K562 (cell line): ENCODE measurements around the gene NEB. TPM values are rescaled to one million over a fixed set of nuclear protein-coding genes. Genes with fewer than 3 reads are reported as not detected.

ENCODE experiments used
- BCLAF1 ChIP-seq, 2 experiments: fragments of 450-650 bp in 1 of 2; IDR thresholded peaks; 2 replicates each; pipeline ENCODE4 v1.6.1; 2011 to 2017; ENCODE audit warnings: low read depth in 2 of 2, antibody characterized with exemption in 1 of 2, borderline replicate concordance in 1 of 2, low read length in 1 of 2, mild to moderate bottlenecking in 1 of 2, mixed read lengths in 1 of 2; ENCODE audit not compliant: control insufficient read depth in 1 of 2
- CEBPG ChIP-seq, 3 experiments: fragments of 200-800 bp in 1 of 3; sonication (Bioruptor generic) in 1 of 3; sonication (generic) in 1 of 3; formaldehyde crosslinking in 1 of 3; IDR thresholded peaks in 2 of 3; conservative IDR thresholded peaks in 1 of 3; 2 replicates each; pipeline versions ENCODE4 v1.6.1 to v1.8.0; 2016 to 2022; ENCODE audit warnings: missing compliant biosample characterization in 2 of 3, missing genetic modification characterization in 2 of 3, mild to moderate bottlenecking in 1 of 3, missing genetic modification reagents in 1 of 3
- GABPB1 ChIP-seq: sonication (generic); formaldehyde crosslinking; IDR thresholded peaks from 2 replicates; pipeline ENCODE4 v1.8.0; 2022; ENCODE audit warnings: mild to moderate bottlenecking, missing genetic modification reagents
- MAFG ChIP-seq: fragments of 450-650 bp; conservative IDR thresholded peaks from 2 replicates; pipeline ENCODE4 v1.6.1; 2016; ENCODE audit warnings: missing genetic modification characterization, missing compliant biosample characterization
- RERE ChIP-seq: sonication (generic); formaldehyde crosslinking; IDR thresholded peaks from 2 replicates; pipeline ENCODE4 v1.8.0; 2023; ENCODE audit warnings: missing genetic modification reagents, mild to moderate bottlenecking, borderline replicate concordance
- SMARCB1 ChIP-seq: IDR thresholded peaks from 2 replicates; pipeline ENCODE4 v1.6.1; 2011; ENCODE audit warnings: improper control_type of control experiment, low read depth; ENCODE audit not compliant: insufficient read length
- TGIF2 ChIP-seq: sonication (generic); formaldehyde crosslinking; IDR thresholded peaks from 2 replicates; pipeline ENCODE4 v1.8.1; 2022; ENCODE audit warnings: mild to moderate bottlenecking, missing genetic modification reagents, moderate library complexity
- U2AF2 ChIP-seq: fragments of 200-400 bp; formaldehyde crosslinking; optimal IDR thresholded peaks from 2 replicates; pipeline ENCODE3; 2017; ENCODE audit warnings: low read depth, mild to moderate bottlenecking, low read length
- polyA plus RNA-seq, 8 experiments: library from polyadenylated mRNA; depleted of rRNA in 4 of 8; stranded (reverse) in 5 of 8; unstranded in 3 of 8; fragments of >200 nt; fragmentation: Nextera tagmentation in 2 of 8; fragmentation: Illumina TruSeq in 1 of 8; extraction: Ambion mirVana in 2 of 8; extraction: Trizol in 1 of 8; gene quantifications; 2 replicates each; pipeline versions ENCODE4 v1.2.1 to v1.2.3, GENCODE V29; 2011 to 2014; ENCODE audit warnings: inconsistent platforms in 1 of 8, missing spikeins in 1 of 8
- total RNA-seq, 7 experiments: library from RNA; depleted of rRNA in 6 of 7; stranded (reverse); fragments of >200 nt in 6 of 7; fragmentation: Illumina TruSeq in 2 of 7; extraction: Trizol in 2 of 7; gene quantifications; 2 replicates each; pipeline versions ENCODE4 v1.2.1 to v1.2.3, GENCODE V29; 2011 to 2021; ENCODE audit warnings: low replicate concordance in 1 of 7
- TF ChIP-seq, protein P1 (sequence below): fragments of 450-650 bp; IDR thresholded peaks from 2 replicates; pipeline ENCODE4 v1.6.1; 2016; ENCODE audit warnings: missing biosample characterization, missing genetic modification characterization

The NEB gene
- total and polyA plus RNA-seq, 9 of the 15 experiments (the other 6 are each of a cell fraction or from before 2014, with no cell fraction given), result 1.7 to 3.8 (median 2.9) TPM

- TF ChIP-seq GABPB1 (0 out of 2 replicates have a peak, but pooled peaks have one; percentile 19), BCLAF1 (IDR thresholded peaks at IDR 0.05; ENCODE audit: borderline replicate concordance in 1 of 2, control insufficient read depth in 1 of 2, low read depth in 2 of 2, low read length in 1 of 2) (0 out of 4 replicates have a peak, but pooled peaks of 1 of the 2 experiments have one; percentile 56), SMARCB1 (no peak), RERE (CRISPR knock-in tag) (no peak), TGIF2 (no peak), U2AF2 (no peak), MAFG (tag) (peak; percentile 30; the same call in 1 of the 2 replicates), CEBPG (CRISPR knock-in tag; IDR thresholded peaks at IDR 0.05) (peak; percentile 23; the same call in 1 of the 2 replicates), CEBPG (tag; conservative IDR thresholded peaks at IDR 0.05 in 1 of 2, IDR thresholded peaks at IDR 0.05 in 1 of 2) (no peak)
- TF ChIP-seq, protein P1, sequence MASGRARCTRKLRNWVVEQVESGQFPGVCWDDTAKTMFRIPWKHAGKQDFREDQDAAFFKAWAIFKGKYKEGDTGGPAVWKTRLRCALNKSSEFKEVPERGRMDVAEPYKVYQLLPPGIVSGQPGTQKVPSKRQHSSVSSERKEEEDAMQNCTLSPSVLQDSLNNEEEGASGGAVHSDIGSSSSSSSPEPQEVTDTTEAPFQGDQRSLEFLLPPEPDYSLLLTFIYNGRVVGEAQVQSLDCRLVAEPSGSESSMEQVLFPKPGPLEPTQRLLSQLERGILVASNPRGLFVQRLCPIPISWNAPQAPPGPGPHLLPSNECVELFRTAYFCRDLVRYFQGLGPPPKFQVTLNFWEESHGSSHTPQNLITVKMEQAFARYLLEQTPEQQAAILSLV (tag), result peak; percentile 88
Observed at GRCh38 chr2:151760139-151760650, 25.9 kb upstream of the NEB start (continued).
